Stimulated activated naive CD8-positive, alpha-beta T cell treated with anti-CD3 and anti-CD28 coated beads, Interleukin-15, Interleukin-2, amounts not matched to agents 100 ng/mL and 50 ng/mL, for 24 hours (primary cell): ENCODE measurements around the gene TBX6.
A peak's percentile ranks its signal among the peaks of the same experiment; 100 is the strongest.

ENCODE experiments used
- H3K27ac Mint-ChIP-seq: one replicate; pipeline ENCODE4 v1.8.0; 2021; ENCODE audit warnings: mild to moderate bottlenecking, mixed read lengths
- H3K27me3 Mint-ChIP-seq: one replicate; pipeline ENCODE4 v1.8.0; 2021; ENCODE audit warnings: mixed read lengths
- H3K36me3 Mint-ChIP-seq: one replicate; pipeline ENCODE4 v1.8.0; 2021; ENCODE audit warnings: low read depth, mixed read lengths
- H3K4me1 Mint-ChIP-seq: one replicate; pipeline ENCODE4 v1.8.0; 2021; ENCODE audit warnings: low read depth, mixed read lengths
- H3K4me3 Mint-ChIP-seq: one replicate; pipeline ENCODE4 v1.8.0; 2021; ENCODE audit warnings: mild to moderate bottlenecking, mixed read lengths
- H3K9me3 Mint-ChIP-seq: one replicate; pipeline ENCODE4 v1.8.0; 2021; ENCODE audit warnings: mixed read lengths

TBX6 gene

GRCh38 chr16:30084096-30084815, 7.5 kb downstream of the TBX6 start:
- Mint-ChIP-seq H3K36me3 (peaks cover 40% of the 10 kb centered on the region), H3K4me3 (no peak overlapping the region), H3K27me3 (no peaks in the 10 kb centered on the region), H3K9me3 (no peaks in the 10 kb centered on the region), H3K27ac (no peak overlapping the region), H3K4me1 (peaks cover under 1% of the 10 kb centered on the region)

- Mint-ChIP-seq H3K27me3 (no peaks in the 10 kb centered on the region), H3K4me3 (no peak overlapping the region), H3K36me3 (peaks cover 44% of the 10 kb centered on the region), H3K27ac (no peak overlapping the region), H3K4me1 (no peaks in the 10 kb centered on the region), H3K9me3 (no peaks in the 10 kb centered on the region)
Observed at GRCh38 chr16:30083216-30084055, 8.3 kb downstream of the TBX6 start.

GRCh38 chr16:30082545-30083090, 9.1 kb downstream of the TBX6 start:
- H3K4me1 Mint-ChIP-seq: peaks cover 7% of the 10 kb centered on the region
- no peak overlapping the region for H3K27ac Mint-ChIP-seq
- no peak overlapping the region for H3K4me3 Mint-ChIP-seq
- no peaks in the 10 kb centered on the region for H3K9me3 Mint-ChIP-seq
- H3K27me3 Mint-ChIP-seq: no peaks in the 10 kb centered on the region
- peaks cover 52% of the 10 kb centered on the region for H3K36me3 Mint-ChIP-seq

- Mint-ChIP-seq H3K9me3 (no peaks in the 10 kb centered on the region), H3K27ac (no peak overlapping the region), H3K36me3 (peaks cover 65% of the 10 kb centered on the region), H3K4me1 (peaks cover 30% of the 10 kb centered on the region), H3K27me3 (no peaks in the 10 kb centered on the region), H3K4me3 (no peak overlapping the region)
Observed at GRCh38 chr16:30079480-30079879, 12.2 kb downstream of the TBX6 start.

- no peak overlapping the region for H3K27ac Mint-ChIP-seq
- no peak overlapping the region for H3K4me3 Mint-ChIP-seq
- peaks cover 30% of the 10 kb centered on the region for H3K4me1 Mint-ChIP-seq
- H3K9me3 Mint-ChIP-seq: no peaks in the 10 kb centered on the region
- H3K36me3 Mint-ChIP-seq: peaks cover 58% of the 10 kb centered on the region
- H3K27me3 Mint-ChIP-seq: no peaks in the 10 kb centered on the region
Observed at GRCh38 chr16:30078744-30079143, 13.0 kb downstream of the TBX6 start.

GRCh38 chr16:30077656-30078055, 14.1 kb downstream of the TBX6 start:
- no peaks in the 10 kb centered on the region for H3K9me3 Mint-ChIP-seq
- H3K4me1 Mint-ChIP-seq: peaks cover 30% of the 10 kb centered on the region
- H3K4me3 Mint-ChIP-seq: peak overlapping the region; percentile 92
- peak overlapping the region; percentile 95 for H3K27ac Mint-ChIP-seq
- H3K27me3 Mint-ChIP-seq: no peaks in the 10 kb centered on the region
- H3K36me3 Mint-ChIP-seq: peaks cover 48% of the 10 kb centered on the region

- Mint-ChIP-seq H3K27ac (peak overlapping the region; percentile 95), H3K27me3 (no peaks in the 10 kb centered on the region), H3K4me1 (peaks cover 30% of the 10 kb centered on the region), H3K36me3 (peaks cover 49% of the 10 kb centered on the region), H3K9me3 (no peaks in the 10 kb centered on the region), H3K4me3 (peak overlapping the region; percentile 92)
Observed at GRCh38 chr16:30076276-30076791, 15.4 kb downstream of the TBX6 start.

- Mint-ChIP-seq H3K36me3 (peaks cover 55% of the 10 kb centered on the region), H3K27me3 (no peaks in the 10 kb centered on the region), H3K27ac (peak within 1 kb of the TSS; percentile 95), H3K4me1 (peaks cover 30% of the 10 kb centered on the region), H3K9me3 (no peaks in the 10 kb centered on the region), H3K4me3 (peak within 1 kb of the TSS; percentile 92)
Observed at GRCh38 chr16:30075503-30076275, 16.0 kb downstream of the TBX6 start, which contains the start of gene PPP4C. PPP4C (plus strand) TSS chr16:30075994; CDS start chr16:30076378, 384 bp downstream.

GRCh38 chr16:30070490-30070889, 21.2 kb downstream of the TBX6 start:
- Mint-ChIP-seq H3K27me3 (no peaks in the 10 kb centered on the region), H3K36me3 (peaks cover 62% of the 10 kb centered on the region), H3K4me3 (no peak overlapping the region), H3K9me3 (no peaks in the 10 kb centered on the region), H3K27ac (no peak overlapping the region), H3K4me1 (peaks cover 42% of the 10 kb centered on the region)

GRCh38 chr16:30069611-30070462, 21.9 kb downstream of the TBX6 start:
- H3K36me3 Mint-ChIP-seq: peaks cover 68% of the 10 kb centered on the region
- peaks cover 40% of the 10 kb centered on the region for H3K4me1 Mint-ChIP-seq
- H3K9me3 Mint-ChIP-seq: no peaks in the 10 kb centered on the region
- H3K27me3 Mint-ChIP-seq: no peaks in the 10 kb centered on the region
- peak overlapping the region; percentile 37 for H3K4me3 Mint-ChIP-seq
- peak overlapping the region; percentile 89 for H3K27ac Mint-ChIP-seq

- Mint-ChIP-seq H3K36me3 (peaks cover 73% of the 10 kb centered on the region), H3K9me3 (no peaks in the 10 kb centered on the region), H3K4me3 (peak overlapping the region; percentile 65), H3K27ac (peak overlapping the region; percentile 89), H3K27me3 (no peaks in the 10 kb centered on the region), H3K4me1 (peaks cover 39% of the 10 kb centered on the region)
Observed at GRCh38 chr16:30068750-30069610, 22.7 kb downstream of the TBX6 start.

- no peaks in the 10 kb centered on the region for H3K27me3 Mint-ChIP-seq
- H3K9me3 Mint-ChIP-seq: no peaks in the 10 kb centered on the region
- peaks cover 74% of the 10 kb centered on the region for H3K36me3 Mint-ChIP-seq
- peak overlapping the region; percentile 89 for H3K27ac Mint-ChIP-seq
- peak overlapping the region; percentile 65 for H3K4me3 Mint-ChIP-seq
- peaks cover 45% of the 10 kb centered on the region for H3K4me1 Mint-ChIP-seq
Observed at GRCh38 chr16:30068333-30068732, 23.4 kb downstream of the TBX6 start.

GRCh38 chr16:30067584-30067916, 24.2 kb downstream of the TBX6 start:
- H3K36me3 Mint-ChIP-seq: peaks cover 74% of the 10 kb centered on the region
- no peaks in the 10 kb centered on the region for H3K9me3 Mint-ChIP-seq
- H3K27ac Mint-ChIP-seq: peak overlapping the region; percentile 97
- peak overlapping the region; percentile 99 for H3K4me3 Mint-ChIP-seq
- H3K4me1 Mint-ChIP-seq: peaks cover 47% of the 10 kb centered on the region
- no peaks in the 10 kb centered on the region for H3K27me3 Mint-ChIP-seq
